H1 (cell line): ENCODE data around the gene ZMYM3. TPM values are rescaled to one million over a fixed set of nuclear protein-coding genes. Genes with fewer than 3 reads are reported as not detected.

Experiments
- BRCA1 ChIP-seq: IDR thresholded peaks from 2 replicates; pipeline ENCODE4 v1.6.1; 2012; ENCODE audit warnings: low read depth, low read length, improper control_type of control experiment
- FOSL1 ChIP-seq: IDR thresholded peaks from 2 replicates; pipeline ENCODE4 v1.6.1; 2011; ENCODE audit warnings: mild to moderate bottlenecking, low read depth, low read length, moderate library complexity; ENCODE audit not compliant: insufficient read depth
- HDAC6 ChIP-seq: IDR thresholded peaks from one replicate; pipeline ENCODE4 v1.7.1; 2012; ENCODE audit warnings: low read depth, mild to moderate bottlenecking, inconsistent platforms, low read length, moderate library complexity
- polyA plus RNA-seq, 7 experiments: library from polyadenylated mRNA; depleted of rRNA in 3 of 7; stranded (reverse) in 5 of 7; unstranded in 2 of 7; fragments of >200 nt in 5 of 7; fragments of 200-250 nt in 2 of 7; gene quantifications; 1 replicate in 5 of 7; 2 replicates in 1 of 7; 4 replicates in 1 of 7; pipeline versions ENCODE4 v1.2.1 to v1.2.3, GENCODE V29; 2011 to 2013; ENCODE audit warnings: missing spikeins in 2 of 7, mixed read lengths in 2 of 7
- total RNA-seq: library from RNA; stranded (reverse); fragmentation: NEBNext Ultra II Directional; extraction: Animal tissue kit (Norgen Biotek cat#: 25700); gene quantifications from 2 replicates; pipeline ENCODE4 v1.2.1, GENCODE V29; 2021

ZMYM3 gene
- total and polyA plus RNA-seq, 2 of the 8 experiments (the other 6 are each of a cell fraction or from before 2014, with no cell fraction given): 56.7 to 82.0 TPM

DNA sequence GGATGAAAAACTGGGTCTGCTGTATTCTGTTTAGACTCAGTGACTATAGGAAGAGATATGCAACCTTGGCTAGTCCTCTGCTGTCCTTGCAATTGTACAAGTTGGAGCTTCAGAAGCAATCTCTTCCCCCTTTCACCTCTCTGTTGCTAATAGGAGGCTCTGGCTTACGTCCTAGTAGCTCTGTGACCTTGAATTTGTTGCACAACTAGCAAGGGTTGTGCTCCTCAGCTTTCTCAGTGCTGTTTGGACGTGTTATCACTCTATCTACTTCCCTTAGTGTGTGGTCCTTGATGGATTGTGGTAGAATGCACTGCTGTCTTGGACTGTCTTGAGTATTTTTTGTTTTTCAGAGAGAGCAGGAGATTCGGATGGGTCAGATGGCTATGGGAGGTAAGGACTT is 44.2 kb upstream of the ZMYM3 start (continued):
- TF ChIP-seq BRCA1: no peak
- no peak for TF ChIP-seq FOSL1
- TF ChIP-seq HDAC6: no peak
- TF ChIP-seq, all 59 proteins: peak for 0
